Testis (tissue), 2 donors: ENCODE data around the gene NOC2L.
A peak's percentile ranks its signal among the peaks of the same experiment; 100 is the strongest.

Experiments
- CTCF ChIP-seq, 3 experiments: fragments of 450-650 bp in 2 of 3; fragments of 200-600 bp in 1 of 3; sonication (generic) in 1 of 3; IDR thresholded peaks; one replicate each; pipeline ENCODE4 v1.5.1; 2016 to 2019; ENCODE audit warnings: antibody characterized with exemption in 3 of 3, mild to moderate bottlenecking in 2 of 3, moderate library complexity in 1 of 3
- POLR2A ChIP-seq: fragments of 450-650 bp; IDR thresholded peaks from one replicate; pipeline ENCODE4 v1.6.1; 2017; ENCODE audit warnings: antibody characterized with exemption, mild to moderate bottlenecking, moderate library complexity

- peak; percentile 53 to 68 (median 62) for TF ChIP-seq CTCF (IDR thresholded peaks at IDR 0.05)
- TF ChIP-seq POLR2A: no peak
Measured at GRCh38 chr1:975896-976683, 17.0 kb upstream of the NOC2L start.
